OCI-LY7 (cell line): ENCODE measurements around the gene TDRD7. TPM values are rescaled to one million over a fixed set of nuclear protein-coding genes. Genes with fewer than 3 reads are reported as not detected.

ENCODE experiments used
- BruUV-seq: library from RNA; stranded (reverse); fragments of 400-500 nt; replicated peaks from 2 replicates; lab custom pipeline; 2021; lab: Mats Ljungman, UMichigan
- CTCF ChIA-PET: fragments of 300-600 bp; sonication (Branson Sonifier 250); formaldehyde crosslinking; loops from one replicate; lab custom pipeline; 2022; ENCODE audit warnings: antibody characterized with exemption; ENCODE audit not compliant: unreplicated experiment; lab: Charles Lee
- POLR2A ChIA-PET: fragments of 300-600 bp; sonication (Branson Sonifier 250); formaldehyde crosslinking; loops from one replicate; lab custom pipeline; 2022; ENCODE audit warnings: antibody characterized with exemption; lab: Charles Lee
- DNase-seq: peaks from one replicate; pipeline ENCODE4 v3.0.0-alpha.2; 2015; ENCODE audit warnings: low spot score
- H2AFZ ChIP-seq: fragments of 200-600 bp; sonication (generic), shearing (Covaris generic); 2 replicates; pipeline ENCODE4 v1.6.1; 2014; ENCODE audit warnings: mild to moderate bottlenecking, antibody characterized with exemption, low read length, moderate library complexity
- H3K27ac ChIP-seq: fragments of 200-600 bp; sonication (generic); 2 replicates; pipeline ENCODE4 v1.5.1; 2014; ENCODE audit warnings: mixed run types, low read depth, mild to moderate bottlenecking, moderate library complexity, low read length, inconsistent platforms; ENCODE audit not compliant: poor library complexity, severe bottlenecking
- H3K36me3 ChIP-seq: fragments of 200-600 bp; sonication (generic); 2 replicates; pipeline ENCODE4 v1.6.1; 2014; ENCODE audit warnings: mild to moderate bottlenecking, antibody characterized with exemption, low read length, moderate library complexity, mixed read lengths; ENCODE audit not compliant: insufficient read depth
- H3K4me1 ChIP-seq: fragments of 200-600 bp; sonication (generic); 2 replicates; pipeline ENCODE4 v1.5.1; 2014; ENCODE audit warnings: mild to moderate bottlenecking, low read length; ENCODE audit not compliant: insufficient read depth, poor library complexity, severe bottlenecking
- H3K4me2 ChIP-seq: fragments of 200-600 bp; sonication (generic); 2 replicates; pipeline ENCODE4 v1.6.1; 2014; ENCODE audit warnings: mild to moderate bottlenecking, low read length
- H3K4me3 ChIP-seq: fragments of 200-600 bp; sonication (generic); 2 replicates; pipeline ENCODE4 v1.5.1; 2014; ENCODE audit warnings: mild to moderate bottlenecking, low read depth, low read length; ENCODE audit not compliant: poor library complexity, severe bottlenecking
- H3K79me2 ChIP-seq: fragments of 200-600 bp; sonication (generic); 2 replicates; pipeline ENCODE4 v1.6.1; 2016; ENCODE audit warnings: low read depth, mild to moderate bottlenecking, low read length, moderate library complexity, mixed read lengths; ENCODE audit not compliant: insufficient read depth
- H3K9me2 ChIP-seq: fragments of 200-600 bp; sonication (generic); 2 replicates; pipeline ENCODE4 v1.6.1; 2016; ENCODE audit warnings: mild to moderate bottlenecking, low read length, mixed read lengths; ENCODE audit not compliant: insufficient read depth
- H3K9me3 ChIP-seq: fragments of 200-600 bp; sonication (generic); 2 replicates; pipeline ENCODE4 v1.6.1; 2014; ENCODE audit warnings: mild to moderate bottlenecking, mixed run types, low read length, mixed read lengths
- H4K20me1 ChIP-seq: fragments of 200-600 bp; sonication (generic); 2 replicates; pipeline ENCODE4 v1.6.1; 2014; ENCODE audit warnings: mild to moderate bottlenecking, antibody characterized with exemption, low read length, moderate library complexity, mixed read lengths; ENCODE audit not compliant: insufficient read depth
- CTCF ChIP-seq: fragments of 200-600 bp; sonication (generic); conservative IDR thresholded peaks from 2 replicates; pipeline ENCODE4 v1.5.1; 2014; ENCODE audit warnings: mild to moderate bottlenecking, antibody characterized with exemption, low read length, moderate library complexity, mixed read lengths
- EZH2phosphoT487 ChIP-seq: fragments of 200-600 bp; sonication (generic); IDR thresholded peaks from 2 replicates; pipeline ENCODE4 v1.6.1; 2018; ENCODE audit warnings: low read depth, borderline replicate concordance, mild to moderate bottlenecking, mixed run types, antibody characterized with exemption, low read length, moderate library complexity, mixed read lengths
- intact Hi-C: fragments of 100-400 bp; cut with micrococcal nuclease; formaldehyde crosslinking; loops from one replicate; pipeline ENCODE4 v1.10.0; 2022; ENCODE audit not compliant: unreplicated experiment
- total RNA-seq, 2 experiments: library from RNA; depleted of rRNA in 1 of 2; stranded (reverse); fragments of >200 nt in 1 of 2; shearing (Covaris generic) in 1 of 2; gene quantifications; 2 replicates each; pipeline ENCODE4 v1.2.3, GENCODE V29; 2014 to 2022

The TDRD7 gene
- total RNA-seq, 2 experiments from 2014 or later: 4.0 to 6.1 TPM

GRCh38 chr9:97408562-97408961 is 3.3 kb upstream of the TDRD7 start:
- Histone ChIP-seq H3K4me3 (no peak overlapping the region), H3K4me1 (peaks cover 18% of the 10 kb centered on the region), H3K27ac (no peak overlapping the region), H3K36me3 (no peaks in the 10 kb centered on the region), H2AFZ (no peak overlapping the region), H3K4me2 (no peak overlapping the region), H3K9me3 (peaks cover 8% of the 10 kb centered on the region; the same call in 1 of the 2 replicates), H3K9me2 (no peaks in the 10 kb centered on the region), H4K20me1 (no peaks in the 10 kb centered on the region), H3K79me2 (no peaks in the 10 kb centered on the region)
- CTCF ChIA-PET: no interaction called here
- no TSS peak for BruUV-seq
- DNase-seq: no peak
- intact Hi-C loops: no loop called here
- TF ChIP-seq EZH2phosphoT487 (no peak), CTCF (no peak)
- POLR2A ChIA-PET: interaction anchor here (0.5 kb wide), 1 partner anchor 1742 kb away, joined by 3 read pairs; no protein-coding TSS in a partner anchor

- peak overlapping the region; percentile 91 for H3K4me3 ChIP-seq
- intact Hi-C loops: loop anchor here (2.0 to 10.0 kb wide), 4 partner anchors 186 to 557 kb away; partner anchors contain the start of genes XPA and ZNF782
- no peak overlapping the region for H3K27ac ChIP-seq
Observed at GRCh38 chr9:97411440-97411788, 482 bp upstream of the TDRD7 start.

More at GRCh38 chr9:97411440-97411788, 482 bp upstream of the TDRD7 start:
- H3K9me3 ChIP-seq: no peaks in the 10 kb centered on the region
- DNase-seq: no peak
- H3K4me1 ChIP-seq: peaks cover 20% of the 10 kb centered on the region
- H3K4me2 ChIP-seq: peak overlapping the region; percentile 70
- no peak for TF ChIP-seq CTCF
- no peak for TF ChIP-seq EZH2phosphoT487
- H3K36me3 ChIP-seq: no peaks in the 10 kb centered on the region
- ChIA-PET CTCF (no interaction called here), POLR2A (no interaction called here)
- H3K79me2 ChIP-seq: no peaks in the 10 kb centered on the region
- H3K9me2 ChIP-seq: no peaks in the 10 kb centered on the region
- no peaks in the 10 kb centered on the region for H4K20me1 ChIP-seq
- BruUV-seq: no TSS peak
- peak overlapping the region; percentile 86 for H2AFZ ChIP-seq
